Heart right ventricle (tissue), 16 donors: ENCODE measurements around the gene NR1H4. TPM values are rescaled to one million over a fixed set of nuclear protein-coding genes. Genes with fewer than 3 reads are reported as not detected.

Experiments used
- ATAC-seq, 8 donors: fragments of 200-7000 bp; cut with Tn5 transposase; one replicate each; pipeline ENCODE4 v1.9.1; 2020; ENCODE audit warnings: mild to moderate bottlenecking in 8 of 8, moderate library complexity in 8 of 8, moderate number of reproducible peaks in 1 of 8
- DNase-seq, 2 donors: peaks; one replicate each; pipeline ENCODE4 v3.0.0-alpha.2; 2020
- H3K27ac ChIP-seq, 10 donors: fragments of 200-600 bp; sonication (generic) in 2 of 10; one replicate each; pipeline versions ENCODE4 v1.5.0 to v1.8.0; 2020 to 2022; ENCODE audit warnings: mild to moderate bottlenecking in 3 of 10
- H3K27me3 ChIP-seq, 7 donors: fragments of 200-600 bp; one replicate each; pipeline ENCODE4 v1.8.0; 2021 to 2022; ENCODE audit warnings: mild to moderate bottlenecking in 2 of 7
- H3K36me3 ChIP-seq, 9 donors: fragments of 200-600 bp; sonication (generic) in 1 of 9; one replicate each; pipeline versions ENCODE4 v1.5.0 to v1.8.0; 2020 to 2022; ENCODE audit warnings: mild to moderate bottlenecking in 2 of 9
- H3K4me1 ChIP-seq, 9 donors: fragments of 200-600 bp; sonication (generic) in 1 of 9; one replicate each; pipeline versions ENCODE4 v1.5.0 to v1.8.0; 2020 to 2022; ENCODE audit warnings: mild to moderate bottlenecking in 4 of 9
- H3K4me3 ChIP-seq, 10 donors: fragments of 200-600 bp; sonication (generic) in 2 of 10; one replicate each; pipeline versions ENCODE4 v1.5.0 to v1.8.0; 2020 to 2022; ENCODE audit warnings: mild to moderate bottlenecking in 7 of 10, moderate library complexity in 2 of 10
- H3K9me3 ChIP-seq, 11 donors: fragments of 200-600 bp in 10 of 11; sonication (generic) in 2 of 11; one replicate each; pipeline versions ENCODE4 v1.5.0 to v1.8.0; 2013 to 2022; ENCODE audit warnings: mild to moderate bottlenecking in 2 of 11, control low read depth in 1 of 11, moderate library complexity in 1 of 11
- WGBS, 2 donors: extraction: QIAGEN DNeasy Blood & Tissue Kit; methylation state at CpG; one replicate each; pipeline ENCODE4 v1.1.7; 2013; ENCODE audit warnings: inconsistent platforms in 1 of 2; 5-methylcytosine and 5-hydroxymethylcytosine counted together
- intact Hi-C, 10 donors: fragments of 100-400 bp; cut with DNase I; formaldehyde crosslinking; loops; one replicate each; pipeline versions ENCODE4 v1.11.1 to v1.14.2; 2022
- polyA plus RNA-seq, 2 donors: library from polyadenylated mRNA; stranded (reverse); fragments of 200-250 nt; gene quantifications; one replicate each; pipeline ENCODE4 v1.2.3, GENCODE V29; 2013
- total RNA-seq, 10 donors: library from RNA; stranded (reverse); fragmentation: NEBNext Ultra II Directional in 3 of 10; extraction: Animal tissue kit (Norgen Biotek cat#: 25700) in 3 of 10; gene quantifications; one replicate each; pipeline versions ENCODE4 v1.2.1 to v1.2.4, GENCODE V29; 2021 to 2023
- TF ChIP-seq, protein P1 (sequence below), 9 donors: fragments of 200-600 bp; sonication (generic) in 2 of 9; IDR thresholded peaks; one replicate each; pipeline versions ENCODE4 v1.5.0 to v1.8.0; 2021 to 2022; ENCODE audit warnings: antibody characterized with exemption in 9 of 9, mild to moderate bottlenecking in 5 of 9, moderate library complexity in 1 of 9
- donor health status: Arrhythmogenic right ventricular cardiomyopathy.
- donor health status: ischemic (EF 13 %, LVEDD 7.1; RV severe dilation, severe dysfunction).
- donor health status: healthy with polysubstance abuse.
- donor health status: DM: no; HTN: yes; CAD: no.
- donor health status: DM: no; HTN: no; CAD: no.
- donor health status: ischemic (EF 25% LVEDD 6.9; RV normal size, moderate dysfunction).
- donor health status: ischemic (EF 25% LVEDD 5.7; RV mildly dilated, moderate dysfunction).
- donor health status: healthy.
- donor health status: DM: yes; HTN: yes; CAD: no.
- donor health status: Ischemic cardiomyopathy.
- donor health status: ischemic (EF 35%, LVEDD 5.7; RV mildly dilated, moderate dysfunction).
- donor health status: nonischemic (EF 11% LVEDD 7.7; RV severe dilation, severe dysfunction).
- donor health status: DM: yes; HTN: yes; CAD: no.
- donor health status: PGD.
- donor health status: ischemic (EF 29% LVEDD 5.4; RV normal size, mild dysfunction).
- donor health status: nonischemic (EF 23%, LVEDD 6.1; RV moderate dilation, normal function).

NR1H4 gene
- total and polyA plus RNA-seq, 12 donors, result 0.15 TPM; not detected in 11

DNA sequence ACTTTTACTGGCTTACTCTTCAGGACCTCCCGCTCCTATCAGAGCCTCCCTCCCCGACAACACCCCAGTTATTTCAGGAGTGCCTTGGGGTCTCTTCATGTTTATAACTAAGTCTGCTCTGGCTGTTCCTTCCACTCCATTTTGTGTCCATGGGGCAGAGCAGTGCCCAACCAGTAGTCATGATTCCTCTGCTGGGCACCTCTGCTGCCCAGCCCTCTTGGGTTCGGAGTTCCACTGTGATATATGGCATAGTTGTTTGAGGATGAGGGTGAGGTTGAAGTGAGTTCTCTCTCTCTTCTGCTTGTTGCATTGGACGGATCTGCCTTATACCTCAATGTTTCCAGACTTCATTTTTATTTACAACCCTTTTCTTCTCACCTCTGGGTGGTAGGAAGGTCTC, 17.4 kb downstream of the NR1H4 start:
- no peak for ATAC-seq
- no peaks in the 10 kb centered on the region for H3K27me3 ChIP-seq
- TF ChIP-seq, protein P1, sequence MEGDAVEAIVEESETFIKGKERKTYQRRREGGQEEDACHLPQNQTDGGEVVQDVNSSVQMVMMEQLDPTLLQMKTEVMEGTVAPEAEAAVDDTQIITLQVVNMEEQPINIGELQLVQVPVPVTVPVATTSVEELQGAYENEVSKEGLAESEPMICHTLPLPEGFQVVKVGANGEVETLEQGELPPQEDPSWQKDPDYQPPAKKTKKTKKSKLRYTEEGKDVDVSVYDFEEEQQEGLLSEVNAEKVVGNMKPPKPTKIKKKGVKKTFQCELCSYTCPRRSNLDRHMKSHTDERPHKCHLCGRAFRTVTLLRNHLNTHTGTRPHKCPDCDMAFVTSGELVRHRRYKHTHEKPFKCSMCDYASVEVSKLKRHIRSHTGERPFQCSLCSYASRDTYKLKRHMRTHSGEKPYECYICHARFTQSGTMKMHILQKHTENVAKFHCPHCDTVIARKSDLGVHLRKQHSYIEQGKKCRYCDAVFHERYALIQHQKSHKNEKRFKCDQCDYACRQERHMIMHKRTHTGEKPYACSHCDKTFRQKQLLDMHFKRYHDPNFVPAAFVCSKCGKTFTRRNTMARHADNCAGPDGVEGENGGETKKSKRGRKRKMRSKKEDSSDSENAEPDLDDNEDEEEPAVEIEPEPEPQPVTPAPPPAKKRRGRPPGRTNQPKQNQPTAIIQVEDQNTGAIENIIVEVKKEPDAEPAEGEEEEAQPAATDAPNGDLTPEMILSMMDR (IDR thresholded peaks at IDR 0.05), result no peak
- H3K9me3 ChIP-seq, result no peaks in the 10 kb centered on the region
- no peaks in the 10 kb centered on the region for H3K36me3 ChIP-seq
- H3K4me3 ChIP-seq, result no peak overlapping the region
- WGBS, 2 donors, result 82% methylated on average over 4 of the region's 4 CpGs
- no peak overlapping the region for H3K27ac ChIP-seq
- intact Hi-C loops, result no loop called here
- peaks cover 0 to 18% (median 0%) of the 10 kb centered on the region in 9 donors for H3K4me1 ChIP-seq
- DNase-seq, result no peak

DNA sequence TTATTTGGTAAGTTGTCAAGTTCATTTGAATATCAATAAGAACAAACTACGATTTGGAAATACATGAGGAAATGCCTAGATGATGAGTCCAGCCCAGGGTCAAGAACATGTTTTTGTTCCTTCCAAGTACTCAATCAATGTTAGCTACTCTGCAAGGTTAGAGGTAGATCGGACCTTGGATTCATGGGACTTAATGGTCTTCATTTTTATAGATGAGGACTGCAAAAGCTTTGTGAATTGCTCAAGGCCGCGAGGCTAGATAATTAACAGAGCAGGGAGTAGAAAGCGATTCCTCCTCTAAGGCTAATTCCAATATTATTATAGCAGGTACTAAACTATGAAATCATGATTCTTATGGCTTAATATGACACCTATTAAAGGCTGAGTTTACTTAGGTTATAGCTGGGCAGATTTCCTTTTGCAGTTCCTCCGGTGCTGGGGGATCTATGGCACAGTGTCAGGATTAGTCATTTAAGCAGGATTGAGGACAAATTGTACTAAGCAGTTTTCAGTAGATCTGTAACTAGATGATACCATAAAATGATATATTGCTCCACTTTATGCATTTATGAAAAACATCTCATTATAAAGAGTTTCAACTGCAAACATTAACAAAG, 19.8 kb downstream of the NR1H4 start:
- no peaks in the 10 kb centered on the region for H3K9me3 ChIP-seq
- peaks cover 0 to 18% (median 0%) of the 10 kb centered on the region in 9 donors for H3K4me1 ChIP-seq
- DNase-seq (no peak), ATAC-seq (no peak)
- TF ChIP-seq, protein P1 (IDR thresholded peaks at IDR 0.05), result no peak
- intact Hi-C loops, result no loop called here
- H3K36me3 ChIP-seq, result no peaks in the 10 kb centered on the region
- H3K27ac ChIP-seq, result no peak overlapping the region
- 85 to 90% methylated on average over 6 of the region's 6 CpGs for WGBS, 2 donors
- no peaks in the 10 kb centered on the region for H3K27me3 ChIP-seq
- no peak overlapping the region for H3K4me3 ChIP-seq

DNA sequence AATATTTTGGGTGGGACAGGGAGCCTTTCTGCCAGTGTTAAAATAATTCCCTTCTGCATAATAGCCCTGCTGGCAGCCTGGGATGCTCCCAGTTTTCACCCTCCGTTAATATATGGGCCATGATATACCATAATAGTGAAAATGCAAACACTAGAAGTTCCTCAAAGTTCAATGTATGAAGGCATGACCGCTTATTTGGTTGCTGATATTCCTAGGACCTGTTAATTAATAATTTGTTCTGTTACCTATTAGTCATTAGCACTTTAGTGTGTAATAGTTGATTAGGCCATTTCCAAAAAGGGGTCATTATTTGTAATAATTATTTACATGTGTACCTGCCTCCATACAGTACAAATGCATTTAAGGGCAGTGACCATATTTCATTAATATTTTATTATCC, 20.4 kb downstream of the NR1H4 start:
- H3K36me3 ChIP-seq, result no peaks in the 10 kb centered on the region
- intact Hi-C loops, result no loop called here

DNA sequence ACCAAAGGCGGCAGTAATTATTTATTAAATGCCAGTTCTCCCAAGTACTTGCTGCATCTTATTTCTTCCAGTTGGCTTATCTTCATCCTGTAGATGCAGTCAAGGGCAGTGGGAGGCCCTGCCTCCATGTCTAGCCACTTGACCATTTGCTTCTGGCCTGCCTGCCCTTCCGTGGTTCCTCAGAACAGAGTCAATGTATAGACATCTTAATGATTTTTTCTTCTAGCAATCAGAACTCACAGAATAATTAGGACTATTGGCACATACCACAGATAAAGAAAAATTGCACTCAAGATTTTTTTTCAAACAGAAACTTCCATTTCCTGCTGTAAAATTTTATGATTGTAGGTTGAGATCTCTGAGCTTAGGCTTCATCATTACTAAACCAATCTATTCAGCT, 20.9 kb downstream of the NR1H4 start:
- Histone ChIP-seq H3K36me3 (no peaks in the 10 kb centered on the region), H3K4me1 (peaks cover 0 to 10% (median 0%) of the 10 kb centered on the region in 9 donors), H3K27ac (no peak overlapping the region), H3K9me3 (no peaks in the 10 kb centered on the region), H3K27me3 (no peaks in the 10 kb centered on the region), H3K4me3 (no peak overlapping the region)
- ATAC-seq (no peak), DNase-seq (no peak)
- intact Hi-C loops, result no loop called here
- 91 to 95% methylated on average over 2 of the region's 2 CpGs for WGBS, 2 donors
- TF ChIP-seq, protein P1 (IDR thresholded peaks at IDR 0.05), result no peak

More for the DNA sequence above, 20.4 kb downstream of the NR1H4 start:
- TF ChIP-seq, protein P1 (IDR thresholded peaks at IDR 0.05), result no peak
- H3K27me3 ChIP-seq, result no peaks in the 10 kb centered on the region
- no peaks in the 10 kb centered on the region for H3K9me3 ChIP-seq
- no peak for ATAC-seq
- H3K4me1 ChIP-seq, result peaks cover 0 to 15% (median 0%) of the 10 kb centered on the region in 9 donors
- WGBS, 2 donors, result 92 to 93% methylated on average over 2 of the region's 2 CpGs
- no peak for DNase-seq
- no peak overlapping the region for H3K27ac ChIP-seq
- no peak overlapping the region for H3K4me3 ChIP-seq
